ENCODE measurements around the gene SMG9. TPM values are rescaled to one million over a fixed set of nuclear protein-coding genes. Genes with fewer than 3 reads are reported as not detected.

The SMG9 gene
- total RNA-seq, 3 donors from 2014 or later: 32.2 to 41.4 (median 34.7) TPM

DNA sequence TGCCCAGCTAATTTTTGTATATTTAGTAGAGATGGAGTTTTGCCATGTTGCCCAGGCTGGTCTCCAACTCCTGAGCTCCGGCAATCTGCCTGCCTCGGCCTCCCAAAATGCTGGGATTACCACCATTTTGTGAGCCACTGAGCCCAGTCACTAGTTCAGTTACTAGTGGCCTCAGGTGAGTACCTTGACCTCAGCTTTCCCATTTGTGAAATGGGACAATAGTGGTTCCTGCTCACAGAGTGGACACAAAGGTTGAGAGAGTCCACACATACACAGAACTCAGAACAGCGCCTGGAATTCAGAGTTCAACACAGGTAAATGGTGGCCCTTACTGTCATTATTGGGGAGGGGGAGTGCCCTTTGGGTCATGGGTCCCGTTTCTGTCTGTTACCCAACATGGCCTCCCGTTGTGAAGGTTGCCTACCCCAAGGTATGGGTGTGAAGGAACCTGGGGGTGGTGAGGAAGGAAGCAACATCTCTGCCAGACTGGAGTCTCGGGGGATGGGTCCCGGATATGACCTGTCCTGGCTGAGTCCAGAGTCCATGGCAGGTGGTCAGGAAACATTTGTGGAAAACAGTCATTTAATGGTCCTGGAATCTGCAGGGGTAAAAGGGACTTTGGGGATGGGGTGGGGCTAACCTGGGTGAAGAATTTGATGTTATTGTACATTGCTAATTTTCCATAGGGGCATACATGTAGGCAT lies 50.6 kb downstream of the SMG9 start:
- H3K36me3 ChIP-seq (ENCODE audit: low read depth): no peaks in the 10 kb centered on the region

DNA sequence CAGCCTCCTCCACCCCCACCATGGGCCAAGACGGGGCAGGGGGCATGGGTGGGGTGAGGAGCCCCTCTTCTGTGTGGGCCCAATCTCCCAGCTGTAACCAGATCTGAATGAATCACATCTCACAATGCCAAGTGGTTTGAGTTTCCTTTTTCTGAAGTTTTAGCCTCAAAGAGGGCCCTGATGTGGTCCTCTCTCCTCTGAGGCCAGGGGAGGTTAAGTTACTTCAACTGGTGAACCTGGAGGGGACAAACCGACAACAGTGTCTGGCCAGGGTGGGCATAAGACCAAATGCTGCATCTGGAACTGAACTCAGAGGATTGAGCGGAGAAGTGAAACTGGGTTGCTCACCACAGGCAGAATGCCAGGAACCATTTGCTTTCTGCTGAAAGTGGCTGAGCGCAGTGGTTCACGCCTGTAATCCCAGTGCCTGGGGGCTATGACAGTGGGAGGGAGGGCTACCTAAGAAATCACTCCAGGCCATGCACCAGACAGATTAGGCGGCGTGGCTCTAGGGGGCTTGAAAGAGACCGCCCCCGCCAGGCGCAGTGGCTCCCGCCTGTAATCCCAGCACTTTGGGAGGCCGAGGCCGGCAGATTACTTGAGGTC lies 54.3 kb downstream of the SMG9 start:
- Histone ChIP-seq H3K36me3 (ENCODE audit: low read depth) (no peaks in the 10 kb centered on the region), H3K9me3 (no peaks in the 10 kb centered on the region), H3K4me1 (ENCODE audit: low read depth) (peaks cover 14% of the 10 kb centered on the region), H3K4me3 (no peak overlapping the region)
- intact Hi-C loops (cut with DNase I, micrococcal nuclease): no loop called here
- DNase-seq (peak; percentile 56 to 67 (median 57)), ATAC-seq (peak; percentile 10)
- no peak for TF ChIP-seq CTCF (IDR thresholded peaks at IDR 0.05)

More for the DNA sequence above, 50.6 kb downstream of the SMG9 start:
- Histone ChIP-seq H3K9me3 (peaks cover 7% of the 10 kb centered on the region), H3K4me1 (ENCODE audit: low read depth) (peaks cover 14% of the 10 kb centered on the region), H3K4me3 (no peak overlapping the region)
- no peak for TF ChIP-seq CTCF (IDR thresholded peaks at IDR 0.05)
- peak; percentile 17 for ATAC-seq
- DNase-seq: peak in 2 of 3 donors; percentile 44 to 50
- intact Hi-C loops (cut with DNase I, micrococcal nuclease): no loop called here

- DNase-seq (peak; percentile 45 to 68 (median 64)), ATAC-seq (peak; percentile 34)
- H3K9me3 ChIP-seq: no peaks in the 10 kb centered on the region
- H3K36me3 ChIP-seq (ENCODE audit: low read depth): no peaks in the 10 kb centered on the region
- H3K4me3 ChIP-seq: no peak overlapping the region
- peaks cover 14% of the 10 kb centered on the region for H3K4me1 ChIP-seq (ENCODE audit: low read depth)
- intact Hi-C loops (cut with DNase I, micrococcal nuclease): no loop called here
- TF ChIP-seq CTCF (IDR thresholded peaks at IDR 0.05): no peak
Measured at GRCh38 chr19:43699506-43700394, 55.0 kb downstream of the SMG9 start.

- ATAC-seq: no peak
- H3K9me3 ChIP-seq: peaks cover under 1% of the 10 kb centered on the region
- TF ChIP-seq CTCF (IDR thresholded peaks at IDR 0.05): no peak
- intact Hi-C loops (cut with DNase I, micrococcal nuclease): no loop called here
- peaks cover 14% of the 10 kb centered on the region for H3K4me1 ChIP-seq (ENCODE audit: low read depth)
- no peaks in the 10 kb centered on the region for H3K36me3 ChIP-seq (ENCODE audit: low read depth)
- DNase-seq: no peak
- no peak overlapping the region for H3K4me3 ChIP-seq
Measured at GRCh38 chr19:43697295-43697694, 57.5 kb downstream of the SMG9 start.

DNA sequence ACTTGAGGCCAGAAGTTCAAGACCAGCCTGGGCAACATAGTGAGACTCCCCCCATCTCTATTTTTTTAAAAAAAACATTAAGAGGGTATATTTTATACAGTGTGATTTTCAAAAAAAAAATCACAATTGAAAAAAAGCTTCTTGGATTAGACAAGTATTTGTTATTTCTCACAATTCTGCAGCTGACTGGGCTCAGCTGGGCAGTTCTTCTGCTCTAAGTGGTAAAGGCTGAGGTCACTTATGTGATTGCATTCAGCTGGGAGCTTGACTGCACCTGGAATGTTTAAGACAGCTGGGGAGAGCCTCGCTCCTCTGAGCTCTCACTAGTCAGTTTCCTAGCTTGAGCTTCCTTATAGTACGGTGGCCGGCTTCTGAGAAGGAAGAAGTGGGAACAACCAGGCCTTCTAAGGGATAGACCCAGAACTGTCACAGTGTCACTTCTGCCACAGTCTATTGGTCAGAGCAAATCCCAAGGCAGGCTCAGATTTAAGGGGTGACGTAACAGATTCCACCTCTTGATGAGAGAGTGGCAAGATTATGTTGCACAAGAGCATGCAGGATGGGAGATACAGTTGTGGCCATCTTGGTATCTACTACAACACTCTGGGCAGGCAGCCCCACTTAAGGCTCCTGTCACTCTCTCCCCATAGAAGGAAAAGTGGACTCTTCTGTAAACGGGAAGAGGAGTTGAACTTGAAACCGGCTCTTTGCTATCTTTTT lies 58.6 kb downstream of the SMG9 start:
- H3K36me3 ChIP-seq (ENCODE audit: low read depth): no peaks in the 10 kb centered on the region
- H3K4me3 ChIP-seq: no peak overlapping the region
- intact Hi-C loops (cut with DNase I, micrococcal nuclease): no loop called here
- no peak for TF ChIP-seq CTCF (IDR thresholded peaks at IDR 0.05)
- H3K9me3 ChIP-seq: peaks cover 12% of the 10 kb centered on the region
- H3K4me1 ChIP-seq (ENCODE audit: low read depth): peaks cover 14% of the 10 kb centered on the region
- DNase-seq: no peak
- ATAC-seq: no peak
